GM12892 (cell line): ENCODE measurements around the gene ATP8B1.

Experiments
- POLR2A ChIP-seq: IDR thresholded peaks from 2 replicates; pipeline ENCODE4 v1.6.1; 2011; ENCODE audit warnings: low read depth, low read length, control low read depth
- POLR2AphosphoS5 ChIP-seq: IDR thresholded peaks from 2 replicates; pipeline ENCODE4 v1.6.1; 2011; ENCODE audit warnings: low read depth, low read length, control low read depth
- TAF1 ChIP-seq: IDR thresholded peaks from 2 replicates; pipeline ENCODE4 v1.6.1; 2011; ENCODE audit warnings: low read depth, mild to moderate bottlenecking, control low read depth, low read length, borderline replicate concordance

- TF ChIP-seq POLR2A (no peak), TAF1 (no peak), POLR2AphosphoS5 (no peak)
Observed at GRCh38 chr18:57827646-57828045, 24.5 kb upstream of the ATP8B1 start.
